Activated T-cell treated with anti-CD3 and anti-CD28 coated beads for 48 hours (primary cell): ENCODE data around the gene TMEM184A.

Experiments used
- DNase-seq: peaks from one replicate; pipeline ENCODE4 v3.0.0-alpha.2; 2020; ENCODE audit warnings: low read depth

Gene TMEM184A

DNA sequence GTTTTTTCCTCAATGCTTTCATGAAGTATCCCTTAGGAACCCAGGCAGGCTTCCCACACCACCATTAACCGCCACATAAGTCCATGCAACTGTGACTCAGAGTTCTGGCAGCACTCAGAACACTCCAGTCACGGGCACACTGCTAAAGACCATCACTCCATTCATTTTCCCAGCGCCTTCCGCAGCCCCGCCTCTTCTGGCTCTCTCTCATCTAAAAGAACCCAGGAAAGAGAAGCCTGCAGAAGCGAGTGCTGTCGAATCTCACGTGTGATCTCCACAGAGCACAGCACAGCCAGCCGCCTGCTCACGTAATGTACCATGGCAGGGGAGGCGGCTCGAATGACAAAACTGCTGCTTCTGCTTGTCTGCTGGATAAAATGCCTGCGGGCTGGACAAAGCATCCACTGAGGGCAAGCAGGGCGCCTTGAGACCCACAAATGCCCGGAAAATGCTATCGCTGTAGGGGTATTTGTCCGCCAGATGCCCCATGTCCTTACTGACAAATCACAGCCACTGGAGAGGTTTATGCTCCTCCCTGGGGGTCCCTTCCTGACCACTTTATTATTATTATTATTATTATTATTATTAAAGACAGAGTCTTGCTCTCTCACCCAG is 12.0 kb upstream of the TMEM184A start:
- no peak for DNase-seq

DNA sequence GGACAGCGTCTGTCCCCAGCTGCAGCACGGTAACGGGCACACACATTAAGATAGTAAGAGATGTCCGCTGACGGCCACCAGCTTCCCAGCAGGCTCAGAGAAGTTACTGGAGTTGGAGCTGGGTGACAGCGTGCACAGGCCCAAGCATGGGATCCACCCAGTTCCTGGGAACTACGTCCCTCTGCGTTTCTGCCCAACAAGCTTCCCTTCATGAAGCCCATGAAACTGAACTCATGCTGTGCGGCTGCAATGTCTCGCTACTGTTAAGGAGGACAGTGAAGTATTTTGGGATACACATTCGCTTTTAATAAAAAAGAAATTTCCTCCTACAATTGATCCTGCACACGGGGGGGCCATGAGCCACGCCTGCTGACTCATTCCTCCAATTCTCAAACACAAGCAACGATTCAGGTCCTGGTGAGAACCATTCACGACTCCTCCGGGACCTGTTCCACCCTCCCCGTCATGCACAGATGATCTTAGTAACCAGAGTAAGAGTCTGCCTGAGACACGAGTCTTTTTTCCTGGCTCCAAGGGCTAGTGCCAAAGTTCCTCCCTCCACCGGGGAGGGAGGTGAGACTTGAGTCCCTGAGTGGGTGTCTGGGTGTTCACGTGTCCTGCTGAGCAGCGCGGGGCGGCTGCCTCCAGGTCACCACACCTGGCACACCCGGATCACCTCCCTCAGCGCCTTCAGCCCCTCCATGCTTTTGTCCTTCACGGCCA is 11.2 kb upstream of the TMEM184A start:
- no peak for DNase-seq

GRCh38 chr7:1566687-1567048 is 10.7 kb upstream of the TMEM184A start:
- no peak for DNase-seq

DNA sequence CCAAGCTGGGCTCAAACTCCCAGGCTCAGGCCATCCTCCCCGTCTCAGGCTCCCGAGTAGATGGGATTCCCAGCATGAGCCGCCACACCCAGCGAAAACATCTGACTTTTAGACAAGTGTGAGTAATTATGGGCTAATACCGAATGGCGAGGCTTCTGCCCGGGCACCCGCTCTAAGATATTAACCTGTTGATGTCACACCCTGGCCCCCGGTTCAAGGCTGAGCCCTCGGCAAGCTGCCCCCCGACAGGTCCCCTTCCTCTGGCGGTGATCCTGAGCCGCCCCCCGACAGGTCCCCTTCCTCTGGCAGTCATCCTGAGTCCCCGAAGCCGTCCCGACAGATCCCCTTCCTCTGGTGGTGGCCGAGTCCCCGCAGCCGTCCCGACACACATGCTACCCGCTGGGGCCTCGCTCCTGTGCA is 8.6 kb upstream of the TMEM184A start:
- DNase-seq: no peak

- no peak for DNase-seq
Measured at GRCh38 chr7:1563981-1564602, 8.1 kb upstream of the TMEM184A start.

- DNase-seq: no peak
Measured at GRCh38 chr7:1562597-1563051, 6.6 kb upstream of the TMEM184A start.

- DNase-seq: no peak
Measured at GRCh38 chr7:1562116-1562515, 6.1 kb upstream of the TMEM184A start.

- no peak for DNase-seq
Measured at GRCh38 chr7:1561036-1561940, 5.3 kb upstream of the TMEM184A start.

DNA sequence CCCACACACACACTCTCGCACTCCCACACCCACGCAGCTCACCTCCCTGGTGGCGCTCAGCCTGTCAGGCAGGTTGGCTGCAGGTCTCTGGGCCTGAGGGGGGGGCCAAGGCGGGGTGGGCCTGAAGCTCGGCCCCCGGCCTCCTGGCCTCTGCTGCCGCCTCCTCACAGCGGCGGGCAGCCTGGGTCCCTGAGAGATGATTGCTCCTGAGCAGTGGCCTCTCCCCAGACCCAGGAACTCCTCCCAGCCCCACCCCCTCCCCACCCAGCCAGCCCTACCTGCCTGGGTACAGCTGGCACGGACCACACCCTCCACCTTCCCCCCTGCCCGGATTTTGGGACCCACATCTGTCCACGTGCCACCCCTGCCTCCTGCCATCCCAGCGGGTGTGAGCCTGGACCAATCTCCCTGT is 4.6 kb upstream of the TMEM184A start:
- DNase-seq: no peak

DNA sequence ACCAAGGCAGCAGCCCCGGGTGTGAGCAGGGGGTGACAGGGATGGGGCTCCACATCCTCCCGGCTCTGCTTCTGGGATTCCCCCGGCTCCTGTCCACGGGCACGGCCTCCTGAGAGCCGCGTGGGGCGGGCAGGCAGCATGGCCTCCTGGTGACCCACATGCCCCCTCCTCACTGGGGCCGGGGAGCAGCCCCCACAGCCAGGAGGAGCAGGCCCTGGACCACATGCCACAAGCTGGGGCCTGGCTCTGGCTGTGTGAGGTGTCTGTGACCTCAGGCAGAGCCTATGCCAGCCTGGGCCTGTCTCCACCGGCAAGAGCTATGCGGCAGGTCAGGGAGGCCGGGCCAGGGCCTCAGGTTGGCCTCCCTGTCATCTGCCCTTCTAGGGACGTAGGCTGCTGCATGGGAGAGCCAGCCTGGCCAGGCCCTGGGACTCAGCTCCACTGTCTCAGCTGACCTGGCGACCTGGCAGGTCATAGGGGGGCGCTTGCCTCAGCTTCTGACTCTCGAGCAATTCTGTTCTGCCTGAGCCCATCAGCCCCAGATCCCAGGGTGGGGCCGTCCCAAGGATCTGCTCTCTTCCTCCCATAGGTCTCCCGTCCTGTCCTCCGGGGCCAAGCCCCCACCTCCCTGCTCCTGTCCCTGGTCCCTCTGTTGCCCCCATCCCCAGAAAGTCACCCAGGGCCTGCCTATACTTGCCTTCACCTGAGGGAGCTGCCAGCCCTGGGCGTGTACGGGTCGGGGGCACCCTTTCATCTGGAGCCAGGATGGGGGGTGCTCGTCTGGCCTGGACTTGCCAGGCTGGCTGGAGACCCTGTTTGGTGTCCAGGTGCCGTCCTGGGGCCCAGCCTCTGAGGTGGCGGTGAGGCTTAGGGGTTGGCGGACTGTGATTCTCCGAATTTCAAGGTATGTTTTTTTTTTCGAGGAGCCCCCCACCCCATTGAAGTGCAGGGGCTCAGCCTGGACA is 3.9 kb upstream of the TMEM184A start:
- no peak for DNase-seq

DNA sequence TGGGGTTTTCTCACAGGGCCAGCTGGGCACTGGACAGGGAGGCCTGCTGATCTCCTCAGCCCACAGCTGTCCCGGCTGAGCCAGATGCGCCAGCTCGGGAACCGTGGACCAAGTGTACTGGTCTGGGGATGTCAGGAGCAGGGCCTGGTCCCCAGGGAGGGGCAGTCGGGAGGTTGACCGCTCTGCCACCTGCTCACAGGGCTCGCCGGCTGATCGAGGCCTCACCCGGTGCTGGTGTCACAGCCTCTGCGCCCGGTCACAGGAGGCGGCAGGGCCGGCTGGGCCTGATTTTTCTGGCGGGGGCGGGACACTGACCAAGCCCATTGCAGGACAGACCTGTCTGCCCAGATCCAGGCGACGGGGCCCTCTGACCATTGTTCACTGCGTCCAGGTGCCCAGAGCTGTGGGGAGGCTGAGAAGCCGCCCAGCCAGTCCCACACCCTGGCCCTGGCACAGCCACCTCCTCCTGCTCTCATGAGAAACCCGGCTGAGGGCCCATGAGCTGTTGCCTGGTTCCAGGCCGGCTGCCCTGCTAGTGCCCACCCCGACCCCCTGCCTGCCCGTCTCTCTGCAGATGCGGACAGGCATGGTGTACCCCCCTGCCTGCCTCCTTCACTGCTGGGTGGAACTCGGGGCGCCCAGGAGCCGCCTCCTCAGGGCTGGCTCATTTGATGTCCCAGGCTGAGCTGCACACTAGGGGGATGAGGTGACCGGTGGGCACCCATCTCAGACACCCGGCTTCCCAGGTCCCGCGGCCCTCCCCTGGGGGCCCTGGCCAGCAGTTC is 3.0 kb upstream of the TMEM184A start:
- DNase-seq: no peak

- DNase-seq: no peak
Measured at GRCh38 chr7:1558181-1558811, 2.3 kb upstream of the TMEM184A start.

DNA sequence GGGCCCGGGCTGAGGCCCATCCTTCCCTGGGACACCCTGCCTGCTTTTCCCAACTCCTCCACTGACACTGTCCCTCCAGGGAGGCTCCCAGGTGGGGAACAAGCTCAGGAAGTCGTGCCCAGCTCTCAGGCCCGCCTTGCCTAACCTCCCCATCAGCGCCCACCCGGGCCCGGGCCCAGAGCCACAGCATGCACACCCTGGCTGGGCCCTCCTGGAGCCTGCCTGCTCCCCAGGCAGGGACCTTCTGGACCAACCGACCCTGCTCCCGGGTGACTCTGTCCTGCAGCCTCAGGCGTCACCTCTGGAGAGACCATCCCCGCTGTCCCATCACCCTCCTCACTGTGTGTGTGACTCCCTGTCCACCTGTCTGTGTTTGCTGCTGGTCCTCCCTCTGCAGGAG is 1.8 kb upstream of the TMEM184A start:
- DNase-seq: no peak

DNA sequence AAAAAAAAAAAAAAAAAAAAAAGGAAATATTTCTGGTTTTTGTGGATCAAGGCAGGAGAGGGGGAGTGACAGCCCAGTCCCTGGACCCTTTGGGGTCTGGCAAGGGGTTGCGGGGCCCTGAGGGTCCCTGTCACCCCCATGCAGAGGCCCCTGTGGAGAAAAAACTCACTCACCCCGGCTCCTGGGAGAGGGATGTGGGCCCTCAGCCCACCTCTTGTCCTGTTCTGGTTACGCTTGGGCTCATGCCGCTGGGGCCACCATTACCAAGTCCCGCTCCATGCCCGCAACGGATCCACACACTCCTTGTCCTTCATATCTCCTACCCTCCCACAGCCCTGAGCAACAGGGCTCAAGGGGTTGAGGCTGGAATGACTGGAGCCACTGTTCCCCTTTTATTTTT is 1.0 kb upstream of the TMEM184A start:
- no peak for DNase-seq

GRCh38 chr7:1555046-1555812 is 776 bp downstream of the TMEM184A start:
- no peak for DNase-seq

DNA sequence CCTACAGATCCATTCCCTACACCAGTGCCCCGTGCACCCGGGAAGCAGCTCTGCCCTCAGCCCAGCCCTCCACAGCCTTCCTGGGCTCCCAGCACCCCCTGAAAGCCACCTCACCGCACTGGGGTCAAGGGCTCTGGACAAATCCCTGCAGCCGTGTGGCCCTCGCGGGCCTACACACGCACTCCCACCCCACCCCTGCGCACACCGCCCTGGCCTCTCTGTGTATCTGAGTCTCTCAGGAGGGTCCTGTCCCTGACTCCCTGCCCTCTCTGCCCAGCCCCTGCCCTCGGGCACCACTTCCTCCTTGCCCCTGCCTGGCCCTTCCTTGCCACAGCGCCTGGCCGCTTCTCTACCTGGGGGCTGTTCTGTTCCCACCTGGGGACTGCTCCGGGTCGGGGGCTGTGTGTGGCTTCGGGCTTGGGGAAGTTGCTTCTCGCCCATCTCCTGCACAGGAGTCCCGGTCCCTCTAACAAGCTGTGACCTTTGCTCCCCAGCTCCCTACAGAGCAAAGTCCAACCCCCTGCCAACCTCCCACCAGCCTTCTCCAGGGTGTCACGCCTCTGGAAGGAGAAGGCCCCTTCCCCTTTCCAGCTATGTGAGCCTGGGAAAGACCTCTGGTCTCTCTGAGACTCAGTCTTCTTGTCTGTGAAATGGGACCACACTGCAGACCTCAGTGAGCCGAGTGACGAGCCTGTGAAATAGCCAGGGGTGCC is 1.5 kb downstream of the TMEM184A start:
- DNase-seq: no peak

DNA sequence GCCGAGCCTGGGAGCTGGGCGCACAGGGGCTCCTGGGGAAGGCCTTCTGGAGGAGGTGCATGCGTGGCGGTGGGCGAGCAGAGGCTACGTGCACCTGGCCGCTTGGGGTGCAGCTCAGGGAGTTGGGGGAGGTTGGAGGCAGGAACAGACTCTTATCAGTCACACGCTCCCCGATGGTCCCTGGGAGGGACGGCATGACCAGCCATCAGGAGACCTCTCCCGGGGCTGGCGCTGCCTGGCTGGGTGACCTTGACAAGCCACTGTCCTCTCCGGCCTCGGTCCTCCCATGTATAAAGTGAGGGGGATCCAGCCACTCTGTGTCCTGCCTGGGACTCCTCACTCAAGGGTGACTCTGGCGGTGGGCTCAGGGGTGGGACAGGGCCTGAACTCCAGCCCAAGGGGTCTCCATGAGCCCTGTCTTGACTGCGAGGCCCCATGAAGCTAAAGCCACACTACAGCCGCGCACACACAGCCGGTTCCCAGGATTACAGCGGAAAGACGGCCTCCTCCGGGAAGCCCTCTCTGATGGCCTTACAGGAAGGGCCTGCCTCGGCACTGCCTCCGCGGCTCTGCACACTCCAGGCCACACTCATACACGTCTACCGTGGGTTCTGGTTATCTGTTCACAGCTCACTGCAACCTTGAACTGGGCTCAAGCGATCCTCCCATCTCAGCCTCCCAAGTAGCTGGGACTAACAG is 2.3 kb downstream of the TMEM184A start:
- no peak for DNase-seq

DNA sequence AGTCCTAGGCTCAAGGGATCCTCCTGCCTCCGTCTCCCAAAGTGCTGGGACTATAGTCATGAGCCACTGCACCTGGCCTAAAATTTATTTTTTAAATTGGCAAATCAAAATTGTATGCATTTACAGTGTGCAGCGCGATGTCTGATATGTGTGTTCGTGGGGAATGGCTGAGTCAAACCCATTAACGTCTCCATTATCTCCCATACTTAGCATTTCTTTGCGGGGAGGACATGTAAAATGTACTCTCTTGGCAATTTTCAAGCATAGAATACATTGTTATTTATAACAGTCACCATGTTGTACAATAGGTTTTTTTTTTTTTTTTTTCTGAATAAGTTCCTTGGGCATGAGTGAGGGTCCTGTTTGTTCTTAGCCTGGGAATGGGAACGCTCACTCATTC is 3.8 kb downstream of the TMEM184A start:
- DNase-seq: no peak
